ENCODE measurements around the gene TBC1D20.
"Not testable (repeated sequence)": the region's sequence is repeated elsewhere in the genome, so short reads cannot be mapped to it uniquely, and the experiment has no call there.

The TBC1D20 gene, protein sequence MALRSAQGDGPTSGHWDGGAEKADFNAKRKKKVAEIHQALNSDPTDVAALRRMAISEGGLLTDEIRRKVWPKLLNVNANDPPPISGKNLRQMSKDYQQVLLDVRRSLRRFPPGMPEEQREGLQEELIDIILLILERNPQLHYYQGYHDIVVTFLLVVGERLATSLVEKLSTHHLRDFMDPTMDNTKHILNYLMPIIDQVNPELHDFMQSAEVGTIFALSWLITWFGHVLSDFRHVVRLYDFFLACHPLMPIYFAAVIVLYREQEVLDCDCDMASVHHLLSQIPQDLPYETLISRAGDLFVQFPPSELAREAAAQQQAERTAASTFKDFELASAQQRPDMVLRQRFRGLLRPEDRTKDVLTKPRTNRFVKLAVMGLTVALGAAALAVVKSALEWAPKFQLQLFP

DNA sequence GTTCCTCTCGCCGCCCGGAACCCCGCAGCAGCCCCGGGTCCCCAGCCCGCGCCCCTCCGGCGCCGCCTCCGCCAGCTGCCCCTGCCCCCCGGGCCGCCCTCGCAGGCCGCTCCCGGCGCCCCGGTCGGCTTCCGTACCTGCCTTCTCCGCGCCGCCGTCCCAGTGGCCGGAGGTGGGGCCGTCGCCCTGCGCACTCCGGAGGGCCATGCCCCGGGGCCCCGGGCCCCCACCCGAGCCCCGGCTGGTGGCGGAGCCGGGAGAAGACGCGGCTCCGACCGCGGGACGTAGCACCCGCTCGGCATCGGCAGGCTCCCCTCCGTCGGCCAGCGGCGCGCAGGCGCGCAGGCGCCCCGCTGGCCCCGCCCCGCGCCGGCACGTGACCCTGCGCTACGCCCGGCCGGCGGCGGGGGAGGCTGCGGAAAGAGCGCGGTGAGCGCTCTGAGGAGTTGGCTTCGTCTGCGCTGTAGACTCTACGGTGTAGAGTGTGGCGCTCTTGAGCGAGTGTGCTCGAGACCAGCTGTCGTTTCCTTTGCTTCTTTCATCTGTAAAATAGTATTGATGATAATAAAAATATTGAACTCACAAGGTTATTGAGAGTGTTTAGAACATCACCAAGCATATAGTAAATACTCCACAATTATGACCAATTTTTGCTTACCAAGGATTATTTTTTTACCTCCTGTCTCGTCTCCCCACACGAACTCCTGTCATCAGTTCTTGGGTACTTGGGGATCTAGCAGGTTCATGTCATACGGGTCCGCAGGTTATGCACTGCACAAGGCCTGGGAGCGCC is at the start of gene TBC1D20:
TSS of gene TBC1D20 (minus strand) at position 335 of the 793 bp plus-strand sequence. CDS start at position 207, 128 bp downstream.
- intact Hi-C loops (cut with micrococcal nuclease): loop anchor here (5.0 kb wide), 1 partner anchor 55 kb away; the partner anchor contains the start of gene RBCK1
- Mint-ChIP-seq H3K27me3 (peaks cover 8% of the 10 kb centered on the region), H3K36me3 (ENCODE audit: low read depth) (peaks cover 13% of the 10 kb centered on the region), H3K9me3 (peaks cover 4% of the 10 kb centered on the region), H3K27ac (peak within 1 kb of the TSS; percentile 83), H3K4me1 (ENCODE audit: low read depth) (peaks cover 36% of the 10 kb centered on the region), H3K4me3 (peak within 1 kb of the TSS; percentile 89)

DNA sequence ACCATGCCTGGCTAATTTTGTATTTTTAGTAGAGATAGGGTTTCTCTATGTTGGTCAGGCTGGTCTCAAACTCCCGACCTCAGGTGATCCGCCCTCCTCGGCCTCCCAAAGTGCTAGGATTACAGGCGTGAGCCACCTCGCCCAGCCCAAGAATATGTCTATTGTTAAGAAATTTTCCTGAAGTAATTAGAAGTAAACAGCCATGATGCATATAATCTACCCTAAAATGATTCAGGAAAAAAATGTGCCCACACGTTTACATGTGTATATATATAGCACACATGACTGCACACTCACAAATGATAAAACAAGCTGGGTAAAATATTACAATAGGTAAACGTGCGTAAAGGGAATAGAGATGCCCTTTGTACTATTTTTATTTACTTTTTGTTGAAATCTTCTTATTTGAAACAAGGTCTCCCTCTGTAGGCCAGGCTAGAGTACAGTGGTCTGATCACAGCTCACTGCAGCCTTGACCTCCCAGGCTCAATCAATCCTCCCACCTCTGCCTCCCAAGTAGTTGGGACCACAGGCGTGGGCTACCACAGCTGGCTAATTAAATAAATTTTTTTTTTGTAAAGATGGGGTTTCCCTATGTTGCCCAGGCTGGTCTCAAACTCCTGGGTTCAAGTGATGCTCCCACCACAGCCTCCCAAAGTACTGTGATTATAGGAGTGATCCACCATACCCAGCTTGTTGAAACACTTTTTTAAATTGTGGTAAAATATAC is 48.2 kb upstream of the TBC1D20 start:
- peaks cover 35% of the 10 kb centered on the region for H3K36me3 Mint-ChIP-seq (ENCODE audit: low read depth)
- H3K4me3 Mint-ChIP-seq; intact Hi-C loops (cut with micrococcal nuclease); H3K9me3 Mint-ChIP-seq; H3K27me3 Mint-ChIP-seq: not testable (repeated sequence)
- peak overlapping the region; percentile 71 for H3K27ac Mint-ChIP-seq
- H3K4me1 Mint-ChIP-seq (ENCODE audit: low read depth): peaks cover 47% of the 10 kb centered on the region

DNA sequence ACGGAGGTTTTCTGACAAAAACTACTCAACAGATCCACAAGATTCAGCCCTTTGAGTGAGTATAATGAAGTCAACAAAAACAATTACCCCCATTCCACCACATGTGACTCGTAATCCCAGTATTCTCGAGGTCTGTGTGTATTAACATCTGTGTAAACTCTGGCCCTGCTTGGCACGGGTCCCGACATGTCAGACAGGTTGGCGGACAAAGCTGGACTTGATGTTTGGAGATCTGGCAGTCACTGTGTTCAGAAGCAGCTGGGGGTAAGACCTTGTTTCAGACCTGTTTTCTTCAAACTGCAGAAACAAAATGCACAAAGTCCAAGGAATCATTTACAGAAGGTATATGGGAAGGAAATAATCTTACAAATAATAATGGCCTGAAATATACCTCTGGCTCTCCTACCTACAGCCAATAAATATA is 46.0 kb upstream of the TBC1D20 start:
- intact Hi-C loops (cut with micrococcal nuclease); H3K27ac Mint-ChIP-seq; H3K27me3 Mint-ChIP-seq; H3K4me3 Mint-ChIP-seq; H3K9me3 Mint-ChIP-seq: not testable (repeated sequence)
- Mint-ChIP-seq H3K4me1 (ENCODE audit: low read depth) (peaks cover 30% of the 10 kb centered on the region), H3K36me3 (ENCODE audit: low read depth) (peaks cover 48% of the 10 kb centered on the region)

DNA sequence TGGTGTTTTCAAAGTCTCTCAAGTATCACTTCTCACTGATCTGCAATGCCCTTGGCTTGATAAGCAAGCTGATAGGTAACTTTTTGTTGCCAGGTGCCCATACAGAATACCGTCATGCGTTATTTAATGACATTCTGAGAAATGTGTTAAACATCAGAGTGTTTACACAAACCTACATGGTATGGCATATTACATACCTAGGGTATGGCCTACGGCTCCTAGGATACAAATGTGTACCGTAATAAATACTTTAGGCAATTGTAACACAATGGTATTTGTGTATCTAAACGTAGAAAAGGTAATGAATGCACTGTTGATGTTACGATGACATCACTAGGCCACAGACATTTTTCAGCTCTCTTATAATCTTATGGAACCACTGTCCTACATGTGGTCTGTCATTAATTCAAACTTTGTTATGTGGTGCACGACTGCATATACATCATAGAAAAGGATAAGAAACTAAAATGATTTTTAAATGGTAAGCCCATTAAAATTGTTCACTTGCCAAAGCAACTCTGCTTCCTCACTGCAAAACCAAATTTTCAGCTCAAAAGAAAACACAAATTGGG is 45.5 kb upstream of the TBC1D20 start:
- no peaks in the 10 kb centered on the region for H3K9me3 Mint-ChIP-seq
- peaks cover 53% of the 10 kb centered on the region for H3K36me3 Mint-ChIP-seq (ENCODE audit: low read depth)
- no peak overlapping the region for H3K27ac Mint-ChIP-seq
- no peak overlapping the region for H3K4me3 Mint-ChIP-seq
- no peaks in the 10 kb centered on the region for H3K27me3 Mint-ChIP-seq
- peaks cover 30% of the 10 kb centered on the region for H3K4me1 Mint-ChIP-seq (ENCODE audit: low read depth)
- intact Hi-C loops (cut with micrococcal nuclease): no loop called here

DNA sequence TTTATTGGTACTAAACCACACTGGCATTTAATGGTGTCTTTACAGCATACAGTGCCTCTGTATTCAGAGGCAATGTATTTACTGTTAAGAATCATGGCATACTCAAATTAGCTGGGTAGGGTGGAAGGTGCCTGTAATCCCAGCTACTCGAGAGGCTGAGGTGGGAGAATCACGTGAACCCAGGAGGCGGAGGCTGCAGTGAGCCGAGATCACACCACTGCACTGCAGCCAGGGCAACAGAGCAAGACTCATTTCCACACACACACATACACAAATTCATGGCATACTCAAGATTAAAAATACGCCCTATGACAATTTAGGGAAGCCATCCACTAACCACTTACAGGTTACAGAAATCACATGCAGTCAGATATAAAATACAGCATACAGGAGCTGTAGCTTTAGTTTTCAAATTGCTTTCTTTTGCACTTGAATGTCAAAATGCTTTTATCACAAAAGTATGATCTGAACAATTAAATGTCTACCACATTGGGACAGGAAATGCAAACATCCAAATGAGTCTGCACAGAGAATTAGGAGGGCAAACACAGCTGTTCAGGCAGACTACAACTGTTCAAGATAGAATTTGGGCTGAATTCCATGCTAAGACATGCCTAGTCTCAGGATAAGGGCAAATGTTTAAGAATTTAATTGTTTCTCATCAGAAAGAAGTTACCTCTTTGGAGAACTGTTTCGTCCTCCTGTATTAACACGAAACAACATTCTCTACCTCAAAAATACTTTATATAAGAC is 44.8 kb upstream of the TBC1D20 start:
- H3K4me1 Mint-ChIP-seq (ENCODE audit: low read depth): peaks cover 26% of the 10 kb centered on the region
- no peak overlapping the region for H3K4me3 Mint-ChIP-seq
- no peaks in the 10 kb centered on the region for H3K9me3 Mint-ChIP-seq
- H3K27ac Mint-ChIP-seq: no peak overlapping the region
- intact Hi-C loops (cut with micrococcal nuclease): no loop called here
- peaks cover 60% of the 10 kb centered on the region for H3K36me3 Mint-ChIP-seq (ENCODE audit: low read depth)
- no peaks in the 10 kb centered on the region for H3K27me3 Mint-ChIP-seq

DNA sequence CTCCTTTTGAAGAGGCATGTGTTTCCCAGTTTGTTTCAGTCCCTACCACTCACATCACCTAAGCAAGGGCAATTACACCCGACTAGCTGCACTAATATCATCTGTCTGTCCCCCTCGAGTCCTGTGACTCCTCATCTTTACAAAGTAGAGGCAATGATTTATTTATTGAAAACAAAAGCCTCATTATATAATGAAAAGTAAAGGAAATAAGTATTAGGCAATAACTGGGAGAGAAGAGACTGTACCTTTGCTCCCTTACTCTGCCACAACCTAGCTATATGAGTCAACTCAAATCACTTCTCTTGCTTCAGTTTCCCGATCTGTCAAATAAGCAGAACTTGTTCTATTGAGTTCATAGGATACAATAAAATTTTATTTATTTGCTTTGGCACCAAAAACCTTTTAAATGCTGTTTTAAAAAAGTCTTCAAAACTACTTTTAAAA is 42.3 kb upstream of the TBC1D20 start:
- Mint-ChIP-seq H3K9me3 (no peaks in the 10 kb centered on the region), H3K4me3 (no peak overlapping the region), H3K27me3 (no peaks in the 10 kb centered on the region), H3K36me3 (ENCODE audit: low read depth) (peaks cover 85% of the 10 kb centered on the region), H3K27ac (no peak overlapping the region), H3K4me1 (ENCODE audit: low read depth) (peaks cover 5% of the 10 kb centered on the region)
- intact Hi-C loops (cut with micrococcal nuclease): no loop called here

DNA sequence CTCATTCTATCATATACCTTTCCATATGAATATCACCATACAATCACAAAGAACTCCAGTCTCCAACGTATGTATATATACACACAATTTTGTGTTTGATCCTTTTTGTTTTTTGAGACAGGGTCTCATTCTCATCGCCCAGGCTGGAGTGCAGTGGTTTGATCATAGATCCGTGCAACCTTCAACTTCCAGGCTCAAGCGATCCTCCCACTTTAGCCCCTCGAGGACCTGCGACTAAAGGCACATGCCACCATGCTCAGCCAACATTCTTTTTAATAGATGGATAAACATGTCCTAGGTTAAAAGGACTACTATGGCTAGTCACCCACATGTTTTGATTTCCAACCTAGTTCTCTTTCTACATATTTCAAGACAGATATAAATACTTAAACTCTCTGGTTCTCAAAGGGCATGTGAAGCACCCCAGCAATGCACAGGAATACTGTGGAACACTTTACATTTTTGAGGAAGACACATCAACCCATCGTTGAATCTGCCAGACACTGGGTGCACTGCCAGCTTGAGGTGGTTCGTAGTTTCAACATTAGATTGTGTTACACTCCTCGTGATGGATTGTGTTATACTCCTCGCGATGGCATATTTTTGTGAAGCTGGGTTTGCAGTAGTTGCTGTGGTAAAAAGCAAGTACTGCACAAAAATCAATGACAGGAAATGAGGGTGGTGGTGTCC is 40.9 kb upstream of the TBC1D20 start:
- H3K27me3 Mint-ChIP-seq: no peaks in the 10 kb centered on the region
- intact Hi-C loops (cut with micrococcal nuclease): no loop called here
- H3K4me1 Mint-ChIP-seq (ENCODE audit: low read depth): no peaks in the 10 kb centered on the region
- no peaks in the 10 kb centered on the region for H3K9me3 Mint-ChIP-seq
- H3K27ac Mint-ChIP-seq: no peak overlapping the region
- peaks cover 94% of the 10 kb centered on the region for H3K36me3 Mint-ChIP-seq (ENCODE audit: low read depth)
- no peak overlapping the region for H3K4me3 Mint-ChIP-seq

DNA sequence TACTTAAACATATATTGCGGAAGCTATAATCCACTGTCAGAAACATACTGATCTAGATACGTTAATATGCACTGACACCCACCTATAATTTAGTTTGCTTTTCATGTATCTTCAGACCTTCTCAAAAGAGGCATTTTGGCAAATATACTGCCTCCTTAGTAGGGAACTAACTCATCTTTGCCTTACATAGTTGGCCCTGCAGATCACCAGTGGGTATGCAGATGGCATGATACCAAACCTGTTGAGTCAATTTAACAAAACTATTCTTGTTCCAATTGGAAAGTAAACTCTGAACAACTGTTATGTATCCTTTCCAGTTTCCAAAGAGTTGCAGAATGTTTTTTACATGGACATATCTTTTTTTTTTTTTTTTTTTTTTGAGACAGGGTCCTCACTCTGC is 35.6 kb upstream of the TBC1D20 start:
- H3K27ac Mint-ChIP-seq: no peak overlapping the region
- H3K4me3 Mint-ChIP-seq: no peak overlapping the region
- H3K27me3 Mint-ChIP-seq: no peaks in the 10 kb centered on the region
- no peaks in the 10 kb centered on the region for H3K4me1 Mint-ChIP-seq (ENCODE audit: low read depth)
- peaks cover 98% of the 10 kb centered on the region for H3K36me3 Mint-ChIP-seq (ENCODE audit: low read depth)
- no peaks in the 10 kb centered on the region for H3K9me3 Mint-ChIP-seq
- intact Hi-C loops (cut with micrococcal nuclease): no loop called here

DNA sequence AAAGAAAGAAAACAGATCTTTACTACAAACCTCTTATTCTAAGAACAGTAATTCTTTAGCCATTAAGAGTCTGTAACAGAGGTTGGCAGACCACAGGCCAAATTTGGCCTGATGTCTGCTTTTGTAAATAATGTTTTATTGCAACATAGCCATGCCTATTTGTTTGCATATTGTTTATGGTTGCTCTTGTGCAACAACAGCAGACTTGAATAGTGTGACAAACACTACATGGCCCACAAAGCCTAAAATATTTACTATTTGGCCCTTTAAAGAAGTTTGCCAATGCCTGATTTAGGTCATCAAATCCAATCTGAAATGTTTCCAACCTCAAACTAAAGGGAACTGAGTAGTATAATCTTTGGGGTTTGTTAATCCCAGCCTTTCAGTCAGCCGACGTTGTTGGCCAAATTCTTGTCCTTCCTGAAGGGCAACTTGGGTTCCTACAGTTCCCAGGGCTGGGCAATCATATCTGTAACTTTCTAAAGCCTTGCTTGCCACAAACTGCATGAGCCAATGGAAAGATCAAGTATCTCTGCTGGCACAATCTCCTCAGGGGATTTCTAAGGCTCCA is 33.9 kb upstream of the TBC1D20 start:
- Mint-ChIP-seq H3K9me3 (no peaks in the 10 kb centered on the region), H3K4me3 (no peak overlapping the region), H3K4me1 (ENCODE audit: low read depth) (no peaks in the 10 kb centered on the region), H3K27me3 (no peaks in the 10 kb centered on the region), H3K27ac (no peak overlapping the region), H3K36me3 (ENCODE audit: low read depth) (peaks cover 98% of the 10 kb centered on the region)
- intact Hi-C loops (cut with micrococcal nuclease): no loop called here

DNA sequence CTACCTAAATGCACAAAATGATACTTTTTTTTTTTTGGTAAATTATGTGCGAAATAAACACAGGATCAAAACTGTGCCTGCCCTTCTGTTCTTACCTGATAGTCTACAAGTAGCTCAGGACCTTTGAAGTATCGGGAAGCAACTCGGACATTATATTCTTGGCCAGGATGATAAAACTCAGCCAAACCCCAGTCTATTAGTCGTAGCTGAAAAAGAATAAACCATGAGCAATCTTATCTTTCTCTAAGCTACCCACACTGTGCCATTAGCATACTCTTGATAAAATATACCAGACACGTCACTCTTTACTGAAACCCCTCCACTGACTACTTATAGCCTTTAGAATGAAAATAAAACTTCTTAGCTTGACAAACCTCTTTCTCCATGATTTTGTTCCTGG is 29.8 kb upstream of the TBC1D20 start:
- Mint-ChIP-seq H3K27me3 (no peaks in the 10 kb centered on the region), H3K4me3 (no peak overlapping the region), H3K36me3 (ENCODE audit: low read depth) (peaks cover 97% of the 10 kb centered on the region), H3K27ac (no peak overlapping the region), H3K9me3 (no peaks in the 10 kb centered on the region), H3K4me1 (ENCODE audit: low read depth) (no peaks in the 10 kb centered on the region)
- intact Hi-C loops (cut with micrococcal nuclease): no loop called here

DNA sequence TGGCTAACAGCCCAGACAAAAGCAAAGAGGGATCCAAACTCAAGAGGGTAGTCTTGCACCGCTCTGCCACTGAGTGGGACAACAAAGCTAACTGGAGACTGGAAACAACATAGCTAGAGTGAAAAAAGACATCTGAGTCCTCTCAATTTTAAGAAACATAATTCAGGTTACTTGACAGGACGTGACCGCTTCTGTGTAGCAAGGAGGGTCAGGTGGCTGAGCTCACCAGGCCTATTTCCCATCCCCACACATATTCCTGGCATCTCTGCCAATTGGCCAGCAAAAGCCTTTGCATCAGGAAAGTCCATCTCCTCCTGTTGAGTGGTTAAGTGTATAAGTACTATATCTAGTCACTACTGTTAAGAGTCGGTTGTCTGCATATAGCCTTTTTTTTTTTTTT is 25.3 kb upstream of the TBC1D20 start:
- Mint-ChIP-seq H3K4me3 (no peak overlapping the region), H3K4me1 (ENCODE audit: low read depth) (no peaks in the 10 kb centered on the region), H3K9me3 (no peaks in the 10 kb centered on the region), H3K36me3 (ENCODE audit: low read depth) (peaks cover 98% of the 10 kb centered on the region), H3K27me3 (no peaks in the 10 kb centered on the region), H3K27ac (no peak overlapping the region)
- intact Hi-C loops (cut with micrococcal nuclease): no loop called here

DNA sequence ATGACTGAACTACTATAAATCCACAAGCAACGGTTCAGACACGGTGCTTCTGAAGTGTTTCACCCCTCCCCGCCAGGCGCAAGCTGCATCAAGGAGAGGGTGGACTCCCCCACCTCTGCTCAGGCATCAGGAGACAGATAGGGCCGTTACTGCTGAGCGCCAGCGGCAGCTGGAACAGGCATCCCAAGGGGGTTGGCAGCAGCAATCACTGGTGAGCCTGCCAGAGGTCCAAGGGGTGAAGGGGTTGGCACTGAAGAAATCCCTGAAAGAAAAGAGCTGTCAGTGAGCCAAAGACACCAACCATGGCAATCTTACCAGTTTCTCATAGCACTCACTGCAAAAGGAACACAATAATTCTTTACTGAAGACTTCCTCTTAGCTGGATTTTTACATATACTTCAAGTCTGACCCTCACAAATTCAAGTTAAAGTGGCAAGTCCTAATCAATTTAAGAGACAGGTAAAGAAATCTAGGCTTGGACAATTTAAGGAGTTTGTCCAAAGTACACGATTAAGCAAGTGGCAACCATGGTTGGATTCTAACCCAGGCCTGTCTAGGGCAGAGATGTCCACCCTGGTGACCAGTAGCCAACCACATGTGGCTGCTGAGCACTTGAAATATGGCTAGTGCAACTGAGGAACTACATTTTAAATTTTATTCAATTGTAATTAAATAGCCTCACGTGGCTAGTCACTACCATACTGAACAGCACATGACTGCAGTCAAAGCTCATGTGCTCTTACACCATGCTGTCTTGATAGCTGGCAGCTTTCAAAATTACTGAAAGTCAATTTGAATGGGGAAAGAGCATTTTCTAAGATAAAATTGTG is 21.7 kb upstream of the TBC1D20 start:
- peaks cover 94% of the 10 kb centered on the region for H3K36me3 Mint-ChIP-seq (ENCODE audit: low read depth)
- intact Hi-C loops (cut with micrococcal nuclease): no loop called here

More for the DNA sequence above, 21.7 kb upstream of the TBC1D20 start:
- Mint-ChIP-seq H3K4me1 (ENCODE audit: low read depth) (no peaks in the 10 kb centered on the region), H3K4me3 (no peak overlapping the region), H3K27me3 (no peaks in the 10 kb centered on the region), H3K27ac (no peak overlapping the region), H3K9me3 (no peaks in the 10 kb centered on the region)

All from dendritic cell treated with granulocyte-macrophage colony-stimulating factor and Interleukin-4, amounts not matched to agents 40 ng/mL and 50 ng/mL, for 4 days (primary cell).